HCT116 (cell line): ENCODE measurements around the gene BRD2. TPM values are rescaled to one million over a fixed set of nuclear protein-coding genes. Genes with fewer than 3 reads are reported as not detected.

Experiments
- ATAC-seq: fragments of 200-7000 bp; cut with Tn5 transposase; 2 replicates; pipeline ENCODE4 v1.9.1; 2020; ENCODE audit warnings: mild to moderate bottlenecking, moderate library complexity
- BruUV-seq: library from RNA; stranded (reverse); fragments of 400-500 nt; replicated peaks from 2 replicates; lab custom pipeline; 2021; lab: Mats Ljungman, UMichigan
- CTCF ChIA-PET: fragments of 300-600 bp; sonication (Branson Sonifier 250); formaldehyde crosslinking; loops from one replicate; lab custom pipeline; 2021; ENCODE audit warnings: antibody characterized with exemption; lab: Charles Lee
- POLR2A ChIA-PET: fragments of 300-600, 350-600 bp; sonication (Branson Sonifier 250); formaldehyde crosslinking; loops from one replicate; lab custom pipeline; 2021; ENCODE audit warnings: antibody characterized with exemption; lab: Charles Lee
- RAD21 ChIA-PET, 2 experiments: fragments of 300-600 bp; sonication (Branson Sonifier 250); formaldehyde crosslinking; loops; one replicate each; lab custom pipeline; 2023; ENCODE audit warnings: low total read pairs in 2 of 2; ENCODE audit not compliant: uncharacterized antibody in 2 of 2, unreplicated experiment in 2 of 2, low non-redundant PET in 1 of 2; lab: Charles Lee
- DNase-seq: peaks from one replicate; pipeline ENCODE4 v3.0.0-alpha.2; 2010; ENCODE audit warnings: low read depth, low spot score
- H2AFZ ChIP-seq: fragments of 200-600 bp; shearing (Covaris generic), sonication (generic); 2 replicates; pipeline ENCODE4 v1.6.1; 2017; ENCODE audit warnings: low read depth, mixed run types, mixed read lengths, antibody characterized with exemption, low read length; ENCODE audit not compliant: poor library complexity, severe bottlenecking
- H3K27ac ChIP-seq: 2 replicates; pipeline ENCODE4 v1.5.1; 2012; ENCODE audit warnings: low read depth, low read length
- H3K27me3 ChIP-seq: fragments of 200-600 bp; sonication (generic); 2 replicates; pipeline ENCODE4 v1.6.1; 2016; ENCODE audit warnings: mixed run types, low read length, mixed read lengths; ENCODE audit not compliant: insufficient read depth
- H3K36me3 ChIP-seq, 2 experiments: fragments of 200-500 bp in 1 of 2; fragments of 200-600 bp in 1 of 2; sonication (Bioruptor generic) in 1 of 2; sonication (generic) in 1 of 2; 2 replicates each; pipeline versions ENCODE4 v1.5.1 to v1.6.1; 2014 to 2016; ENCODE audit warnings: low read length in 2 of 2, inconsistent platforms in 1 of 2, mixed read lengths in 1 of 2, mixed run types in 1 of 2; ENCODE audit not compliant: insufficient read depth in 2 of 2, control insufficient read depth in 1 of 2
- H3K4me1 ChIP-seq, 2 experiments: fragments of 200-600 bp in 1 of 2; sonication (generic) in 1 of 2; 2 replicates each; pipeline versions ENCODE4 v1.5.1 to v1.6.1; 2012 to 2017; ENCODE audit warnings: low read length in 2 of 2, inconsistent platforms in 1 of 2, mild to moderate bottlenecking in 1 of 2, mixed read lengths in 1 of 2, mixed run types in 1 of 2, moderate library complexity in 1 of 2; ENCODE audit not compliant: insufficient read depth in 2 of 2, control insufficient read depth in 1 of 2
- H3K4me2 ChIP-seq: fragments of 200-600 bp; sonication (generic); 2 replicates; pipeline ENCODE4 v1.6.1; 2017; ENCODE audit warnings: mixed run types, low read length, mixed read lengths
- H3K4me3 ChIP-seq, 2 experiments: fragments of 200-600 bp in 1 of 2; sonication (generic) in 1 of 2; replicated peaks in 1 of 2; 2 replicates each; pipeline ENCODE4 v1.5.1; 2011 to 2016; ENCODE audit warnings: low read length in 2 of 2, control low read depth in 1 of 2, low read depth in 1 of 2, mild to moderate bottlenecking in 1 of 2, mixed read lengths in 1 of 2, mixed run types in 1 of 2
- H3K79me2 ChIP-seq: fragments of 200-600 bp; sonication (generic); 2 replicates; pipeline ENCODE4 v1.6.1; 2017; ENCODE audit warnings: mild to moderate bottlenecking, mixed run types, low read length, moderate library complexity, mixed read lengths; ENCODE audit not compliant: insufficient read depth
- H3K9ac ChIP-seq: fragments of 200-600 bp; sonication (generic); 2 replicates; pipeline ENCODE4 v1.6.1; 2016; ENCODE audit warnings: low read length, mixed read lengths
- H3K9me2 ChIP-seq: fragments of 200-600 bp; sonication (generic), shearing (Covaris generic); 2 replicates; pipeline ENCODE4 v1.6.1; 2017; ENCODE audit warnings: mixed run types, mild to moderate bottlenecking, moderate library complexity; ENCODE audit not compliant: insufficient read depth
- H3K9me3 ChIP-seq, 2 experiments: fragments of 200-500 bp in 1 of 2; fragments of 200-600 bp in 1 of 2; sonication (Bioruptor generic) in 1 of 2; sonication (generic) in 1 of 2; 2 replicates each; pipeline ENCODE4 v1.6.1; 2014 to 2017; ENCODE audit warnings: low read length in 2 of 2, mixed read lengths in 2 of 2, inconsistent platforms in 1 of 2, low read depth in 1 of 2, mild to moderate bottlenecking in 1 of 2, mixed run types in 1 of 2, moderate library complexity in 1 of 2; ENCODE audit not compliant: control insufficient read depth in 1 of 2, insufficient read depth in 1 of 2
- H4K20me1 ChIP-seq: fragments of 200-600 bp; sonication (generic), shearing (Covaris generic); 2 replicates; pipeline ENCODE4 v1.6.1; 2017; ENCODE audit warnings: mixed run types, mild to moderate bottlenecking, moderate library complexity; ENCODE audit not compliant: insufficient read depth
- ATF3 ChIP-seq: IDR thresholded peaks from 2 replicates; pipeline ENCODE4 v1.6.1; 2012
- CBX3 ChIP-seq: IDR thresholded peaks from 2 replicates; pipeline ENCODE4 v1.6.1; 2012; ENCODE audit warnings: low read depth
- CEBPB ChIP-seq: IDR thresholded peaks from 2 replicates; pipeline ENCODE4 v1.6.1; 2012; ENCODE audit warnings: low read depth
- CTCF ChIP-seq, 3 experiments: fragments of 200-600 bp in 1 of 3; sonication (generic) in 1 of 3; IDR thresholded peaks in 2 of 3; conservative IDR thresholded peaks in 1 of 3; 2 replicates each; pipeline ENCODE4 v1.5.1; 2012 to 2017; ENCODE audit warnings: low read depth in 2 of 3, low read length in 2 of 3, antibody characterized with exemption in 1 of 3, borderline replicate concordance in 1 of 3, control low read depth in 1 of 3, mild to moderate bottlenecking in 1 of 3, mixed read lengths in 1 of 3, mixed run types in 1 of 3, moderate library complexity in 1 of 3; ENCODE audit not compliant: insufficient read depth in 1 of 3
- EZH2 ChIP-seq: fragments of 200-600 bp; sonication (generic); IDR thresholded peaks from 2 replicates; pipeline ENCODE4 v1.6.1; 2017; ENCODE audit warnings: antibody characterized with exemption, mixed run types
- MAX ChIP-seq: IDR thresholded peaks from 2 replicates; pipeline ENCODE4 v1.6.1; 2012
- POLR2A ChIP-seq: IDR thresholded peaks from 2 replicates; pipeline ENCODE4 v1.7.0; 2011; ENCODE audit warnings: borderline replicate concordance; ENCODE audit not compliant: insufficient read depth, insufficient read length; ENCODE audit errors: extremely low read depth
- POLR2AphosphoS5 ChIP-seq: IDR thresholded peaks from 2 replicates; pipeline ENCODE4 v1.6.1; 2011; ENCODE audit warnings: mild to moderate bottlenecking, low read depth, low read length, moderate library complexity
- SIN3A ChIP-seq: IDR thresholded peaks from 2 replicates; pipeline ENCODE4 v1.6.1; 2012; ENCODE audit warnings: low read depth
- YY1 ChIP-seq: IDR thresholded peaks from 2 replicates; pipeline ENCODE4 v1.6.1; 2011; ENCODE audit warnings: low read length, low read depth, moderate library complexity, mild to moderate bottlenecking; ENCODE audit not compliant: insufficient replicate concordance; ENCODE audit errors: extremely low read depth
- ZFX ChIP-seq: fragments of 450-650 bp; IDR thresholded peaks from 2 replicates; pipeline ENCODE4 v1.6.1; 2017
- intact Hi-C: fragments of 100-400 bp; cut with micrococcal nuclease; formaldehyde crosslinking; loops from 2 replicates; pipeline ENCODE4 v1.10.0; 2022
- total RNA-seq: library from RNA; stranded (reverse); gene quantifications from one replicate; pipeline ENCODE4 v1.2.1, GENCODE V29; 2021; ENCODE audit not compliant: unreplicated experiment

The BRD2 gene
- total RNA-seq, 1 experiment from 2014 or later: 260 TPM

DNA sequence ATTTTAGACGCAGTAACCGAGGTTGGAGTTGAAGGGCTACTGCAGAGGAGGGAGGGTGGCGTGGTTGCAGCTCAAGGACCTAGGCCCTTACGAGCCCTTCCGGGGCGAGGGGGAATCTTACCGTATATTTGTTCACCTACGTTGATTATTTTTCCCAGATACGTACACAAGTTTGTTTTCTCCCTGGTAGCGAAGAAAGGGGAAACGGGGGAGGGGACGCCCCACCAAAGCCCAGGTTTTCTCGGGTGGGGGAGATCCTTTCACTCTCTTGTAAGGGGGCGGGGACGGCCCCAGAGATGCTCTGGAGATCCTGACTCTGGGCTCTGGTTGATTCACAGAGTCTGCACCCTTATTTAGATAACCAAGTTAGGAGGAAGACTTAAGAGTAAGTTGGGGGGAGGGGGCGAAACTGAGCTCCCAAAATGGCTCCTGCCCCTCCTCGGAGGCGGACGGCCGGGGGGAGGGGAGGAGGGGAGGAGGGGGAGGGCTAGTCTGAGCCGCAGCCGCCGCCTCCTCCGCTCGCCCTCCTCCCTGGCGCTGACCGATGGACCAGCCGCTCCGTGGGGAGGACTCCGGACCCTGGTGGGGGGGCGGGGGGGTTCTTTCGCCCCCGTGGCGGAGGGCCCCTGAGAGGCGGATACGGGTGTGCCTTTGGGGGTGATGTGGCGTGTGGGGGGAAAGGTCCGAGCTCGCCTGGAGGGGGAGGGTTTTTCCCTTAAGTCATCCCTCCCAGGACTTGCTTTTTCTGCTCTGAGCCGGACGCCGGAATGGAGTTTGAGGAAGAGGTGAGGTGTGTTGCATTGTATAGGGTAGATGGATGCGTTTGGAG, 2.2 kb downstream of the BRD2 start:
- Histone ChIP-seq H3K27me3 (no peaks in the 10 kb centered on the region), H3K9me2 (no peaks in the 10 kb centered on the region), H4K20me1 (peaks cover 31% of the 10 kb centered on the region; the same call in 1 of the 2 replicates), H3K9me3 (no peaks in the 10 kb centered on the region), H3K4me2 (peak overlapping the region; percentile 84), H3K4me1 (peaks cover 15 to 63% of the 10 kb centered on the region in 2 experiments), H3K27ac (peak overlapping the region; percentile 97), H3K79me2 (peaks cover 79% of the 10 kb centered on the region), H3K9ac (peak overlapping the region; percentile 92), H3K4me3 (peak overlapping the region; percentile 82 to 92), H3K36me3 (peaks cover 22 to 33% of the 10 kb centered on the region in 2 experiments), H2AFZ (no peak overlapping the region)
- BruUV-seq: no TSS peak
- peak; percentile 60 for DNase-seq
- ChIA-PET POLR2A (interaction anchor here (0.6 to 8.1 kb wide), 19 partner anchors 8 to 741 kb away, joined by 3 to 227 read pairs (median 9); partner anchors contain the start of genes HLA-DMA, HLA-DMB, PSMB9 and TAP1), CTCF (interaction anchor here (0.8 to 7.8 kb wide), 6 partner anchors 14 to 132 kb away, joined by 3 to 73 read pairs (median 17); partner anchors contain the start of genes HLA-DMA and TAP2), RAD21 (interaction anchor here in 1 of 2 experiments (1.7 kb wide), 1 partner anchor 76 kb away, joined by 4 read pairs; no protein-coding TSS in a partner anchor)
- intact Hi-C loops: no loop called here
- TF ChIP-seq POLR2AphosphoS5 (peak; percentile 18), CEBPB (no peak), SIN3A (no peak), POLR2A (peak; percentile 11), ZFX (no peak), CTCF (IDR thresholded peaks at IDR 0.05 in 2 of 3, conservative IDR thresholded peaks at IDR 0.05 in 1 of 3; ENCODE audit: borderline replicate concordance in 1 of 3, insufficient read depth in 1 of 3, low read depth in 2 of 3, low read length in 2 of 3) (no peak), YY1 (peak; percentile 88), CBX3 (no peak), EZH2 (no peak), ATF3 (no peak), MAX (no peak)
- ATAC-seq: peak; percentile 6; the same call in 1 of the 2 replicates
